NT2/D1 (cell line): ENCODE data around the gene TTC24.

Experiments
- YY1 ChIP-seq: IDR thresholded peaks from 2 replicates; pipeline ENCODE4 v1.6.1; 2011; ENCODE audit not compliant: insufficient read length, insufficient read depth
- ZNF274 ChIP-seq: IDR thresholded peaks from 2 replicates; pipeline ENCODE4 v1.6.1; 2011; ENCODE audit warnings: mild to moderate bottlenecking, low read depth, low read length

DNA sequence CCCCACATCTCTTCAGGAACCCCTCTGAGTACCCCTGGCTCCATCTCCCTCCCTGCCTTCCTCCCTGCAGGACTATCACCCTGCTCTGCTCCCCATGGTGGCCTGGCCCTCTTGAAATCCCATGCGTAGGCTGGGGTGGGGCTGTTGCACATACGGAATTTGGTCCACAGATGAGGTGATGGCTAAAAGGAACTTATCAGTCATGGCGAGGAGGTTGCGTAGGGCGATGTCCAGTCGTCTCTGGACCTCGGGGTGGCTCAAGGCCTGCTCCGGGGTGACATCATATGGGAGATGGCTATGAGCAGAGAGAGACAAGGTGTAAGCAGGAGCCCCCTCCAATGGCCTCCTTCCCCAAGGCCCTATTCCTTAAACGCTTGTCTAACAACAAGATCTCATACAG lies 42.5 kb upstream of the TTC24 start:
- TF ChIP-seq ZNF274 (no peak), YY1 (no peak)
